PC-9 (cell line): Measurements from ENCODE around the gene TMEM63C.

ENCODE experiments used
- EZH2 ChIP-seq: fragments of 200-600 bp; sonication (generic); IDR thresholded peaks from 2 replicates; pipeline ENCODE4 v1.8.0; 2017; ENCODE audit warnings: antibody characterized with exemption, low read depth
- TF ChIP-seq, protein P1 (sequence below): fragments of 200-600 bp; sonication (generic); conservative IDR thresholded peaks from 2 replicates; pipeline ENCODE4 v1.6.1; 2017; ENCODE audit warnings: mixed run types, antibody characterized with exemption, mild to moderate bottlenecking, moderate library complexity

GRCh38 chr14:77185093-77185465, 3.5 kb downstream of the TMEM63C start:
- TF ChIP-seq, protein P1, sequence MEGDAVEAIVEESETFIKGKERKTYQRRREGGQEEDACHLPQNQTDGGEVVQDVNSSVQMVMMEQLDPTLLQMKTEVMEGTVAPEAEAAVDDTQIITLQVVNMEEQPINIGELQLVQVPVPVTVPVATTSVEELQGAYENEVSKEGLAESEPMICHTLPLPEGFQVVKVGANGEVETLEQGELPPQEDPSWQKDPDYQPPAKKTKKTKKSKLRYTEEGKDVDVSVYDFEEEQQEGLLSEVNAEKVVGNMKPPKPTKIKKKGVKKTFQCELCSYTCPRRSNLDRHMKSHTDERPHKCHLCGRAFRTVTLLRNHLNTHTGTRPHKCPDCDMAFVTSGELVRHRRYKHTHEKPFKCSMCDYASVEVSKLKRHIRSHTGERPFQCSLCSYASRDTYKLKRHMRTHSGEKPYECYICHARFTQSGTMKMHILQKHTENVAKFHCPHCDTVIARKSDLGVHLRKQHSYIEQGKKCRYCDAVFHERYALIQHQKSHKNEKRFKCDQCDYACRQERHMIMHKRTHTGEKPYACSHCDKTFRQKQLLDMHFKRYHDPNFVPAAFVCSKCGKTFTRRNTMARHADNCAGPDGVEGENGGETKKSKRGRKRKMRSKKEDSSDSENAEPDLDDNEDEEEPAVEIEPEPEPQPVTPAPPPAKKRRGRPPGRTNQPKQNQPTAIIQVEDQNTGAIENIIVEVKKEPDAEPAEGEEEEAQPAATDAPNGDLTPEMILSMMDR, result no peak
- no peak for TF ChIP-seq EZH2
